ENCODE data around the gene KRT7.
A peak's percentile ranks its signal among the peaks of the same experiment; 100 is the strongest.

Gene KRT7

DNA sequence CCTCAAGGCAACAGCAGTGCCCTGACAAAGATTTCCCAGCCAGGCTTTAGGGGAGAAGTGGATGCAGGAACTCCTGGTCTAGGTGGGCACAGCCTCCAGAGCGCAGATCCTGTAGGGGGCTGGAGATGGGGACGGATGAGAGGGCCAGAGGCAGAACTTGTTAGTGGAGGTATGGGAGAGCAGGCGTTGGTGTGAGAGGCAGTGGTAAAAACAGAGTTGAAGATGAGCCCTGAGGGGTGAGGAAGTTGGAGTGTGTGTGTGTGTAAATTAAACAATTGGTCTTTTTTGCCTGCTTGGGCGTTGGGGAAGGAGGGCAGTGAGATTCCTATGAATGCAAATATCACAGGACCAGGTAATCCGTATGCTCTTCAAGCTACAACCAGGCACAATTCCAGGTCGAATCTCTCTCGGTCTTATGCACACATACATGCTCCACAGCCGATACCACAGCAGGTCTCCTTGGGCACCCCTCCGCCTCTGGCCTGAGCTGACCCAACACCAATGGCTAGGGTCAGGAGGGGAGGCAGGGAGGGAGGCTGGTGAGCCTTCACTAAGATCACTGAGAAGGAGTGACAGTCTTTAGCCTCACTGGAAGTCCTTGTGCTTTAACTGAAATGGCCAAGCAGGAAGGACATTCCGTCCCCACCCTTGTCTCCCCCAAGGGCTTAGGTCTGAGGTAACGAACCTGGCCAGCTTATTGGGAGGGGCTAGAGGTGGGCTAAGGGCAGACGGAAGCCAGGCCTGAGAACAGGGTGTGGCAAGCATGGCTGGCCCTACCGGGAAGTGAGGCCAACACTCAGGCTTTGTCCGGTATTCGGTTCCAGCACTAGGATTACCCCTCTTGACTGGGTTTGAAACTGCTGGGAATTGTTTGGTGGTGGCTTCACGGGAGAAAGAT lies 1.5 kb upstream of the KRT7 start:
- no peak for DNase-seq

DNA sequence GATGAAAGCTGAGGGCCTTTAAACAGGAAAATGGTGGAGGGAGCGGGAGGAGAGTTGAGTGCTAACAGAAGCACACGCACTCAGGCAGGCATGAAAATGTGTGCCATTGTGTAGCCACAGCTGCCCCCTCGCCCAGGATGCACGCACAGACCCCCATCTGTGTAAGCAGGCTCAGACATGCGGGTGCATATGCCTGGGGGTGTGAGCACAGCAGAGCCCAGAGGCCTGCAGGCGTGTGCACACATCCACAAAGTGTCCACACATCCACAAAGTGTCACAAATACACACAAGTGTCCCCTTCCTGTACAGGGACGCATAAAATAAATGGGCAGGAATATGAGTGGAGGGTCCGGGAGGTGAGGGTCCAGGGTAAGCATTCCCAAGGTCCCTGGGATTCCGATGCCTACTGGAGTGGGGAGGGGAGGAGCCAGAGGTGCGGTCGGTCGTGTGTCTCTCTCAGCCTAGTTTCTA lies 805 bp upstream of the KRT7 start:
- no peak for DNase-seq

DNA sequence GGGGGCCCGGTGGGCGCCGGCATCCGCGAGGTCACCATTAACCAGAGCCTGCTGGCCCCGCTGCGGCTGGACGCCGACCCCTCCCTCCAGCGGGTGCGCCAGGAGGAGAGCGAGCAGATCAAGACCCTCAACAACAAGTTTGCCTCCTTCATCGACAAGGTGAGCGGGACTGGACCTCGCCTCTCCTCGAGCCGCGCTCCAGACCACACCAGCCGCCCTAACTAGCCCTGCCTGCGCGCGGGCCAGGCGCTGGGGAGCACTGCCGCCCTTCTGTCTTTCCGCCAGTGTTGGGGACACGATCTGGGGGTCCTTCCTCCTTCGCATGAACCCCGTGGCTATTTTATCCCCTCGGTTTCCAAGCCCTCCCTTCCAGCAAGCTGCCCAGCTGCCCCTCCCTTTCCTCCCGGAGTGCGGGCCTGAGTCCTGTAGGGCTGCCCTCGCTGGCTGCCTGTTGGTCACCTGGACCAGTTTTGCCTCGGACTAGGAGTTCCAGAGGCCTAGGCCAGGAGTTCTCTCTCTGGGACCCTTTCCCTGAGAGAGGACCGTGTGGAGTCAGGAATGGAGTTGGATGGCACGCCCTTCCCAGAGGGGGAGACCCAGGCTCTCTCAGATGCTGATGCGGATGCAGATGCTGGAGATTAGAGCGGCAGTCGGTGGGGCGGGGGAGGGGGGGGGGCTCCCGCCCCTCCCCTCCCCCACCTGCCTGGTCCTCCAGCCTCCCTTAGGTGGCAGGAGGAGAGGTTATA lies 592 bp downstream of the KRT7 start:
- DNase-seq: no peak

- DNase-seq: no peak
Observed at GRCh38 chr12:52234223-52234810, 1.3 kb downstream of the KRT7 start.

GRCh38 chr12:52235001-52235764 lies 2.1 kb downstream of the KRT7 start:
- peak; percentile 34 for DNase-seq

- peak; percentile 47 for DNase-seq
Observed at GRCh38 chr12:52235822-52236361, 2.8 kb downstream of the KRT7 start.

DNA sequence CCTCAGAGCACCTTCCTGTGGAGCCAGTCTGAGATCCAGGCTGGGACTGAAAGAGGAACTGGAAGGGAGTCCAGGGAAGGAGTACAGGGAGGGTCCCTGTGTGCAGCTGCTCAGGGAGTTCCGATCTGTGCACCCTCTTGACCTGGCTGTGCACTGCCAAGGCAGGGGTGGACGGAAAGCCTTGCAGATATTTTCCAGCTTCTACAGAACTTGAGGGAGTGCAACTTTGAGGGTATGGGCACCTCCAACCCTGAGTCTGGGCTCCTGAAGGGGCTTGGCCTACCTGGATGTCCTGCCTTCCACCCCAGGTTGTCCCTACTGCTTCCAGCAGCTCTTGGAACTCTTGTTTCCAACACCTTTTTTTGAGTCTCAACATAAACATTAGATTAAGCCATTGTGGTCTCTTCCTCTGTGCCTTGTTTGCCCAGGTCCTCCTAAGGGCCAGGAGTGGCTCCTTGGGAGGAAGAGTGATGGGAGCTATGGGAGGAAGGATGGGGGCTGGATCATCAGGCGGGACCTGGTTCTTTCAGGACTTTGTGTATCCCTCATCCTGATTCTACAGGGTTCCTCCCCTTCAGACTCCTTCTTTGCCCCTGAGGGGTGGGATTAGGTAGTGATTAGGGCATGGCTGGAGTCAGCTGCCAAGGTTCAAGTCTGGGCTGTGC lies 3.5 kb downstream of the KRT7 start:
- peak; percentile 31 for DNase-seq

DNA sequence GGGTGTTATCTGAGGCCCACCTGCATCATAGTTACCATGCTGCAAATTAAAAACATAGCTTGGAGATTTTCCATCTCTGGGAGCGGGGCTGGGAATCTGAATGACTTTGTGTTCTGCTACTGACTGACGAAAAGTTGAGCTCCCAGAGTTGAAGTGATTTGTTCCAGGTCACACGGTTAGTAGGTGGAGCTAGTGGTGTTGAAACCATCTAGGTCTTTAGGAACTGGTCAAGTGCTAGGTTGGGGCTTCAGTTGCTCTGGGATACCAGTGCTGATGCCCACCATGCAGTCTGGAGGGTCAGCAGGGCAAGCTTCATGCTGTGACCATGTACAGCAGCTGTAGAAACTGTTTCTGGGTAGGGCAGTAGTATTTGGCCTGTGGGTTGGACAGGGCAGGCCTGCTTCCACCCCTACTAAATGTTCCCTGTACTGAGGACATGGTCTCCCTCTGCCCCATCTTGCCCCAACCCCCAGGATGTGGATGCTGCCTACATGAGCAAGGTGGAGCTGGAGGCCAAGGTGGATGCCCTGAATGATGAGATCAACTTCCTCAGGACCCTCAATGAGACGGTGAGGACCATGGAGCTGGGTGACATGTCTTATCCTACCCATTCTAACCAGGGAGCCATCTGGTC lies 5.3 kb downstream of the KRT7 start:
- peak; percentile 17 for DNase-seq

DNA sequence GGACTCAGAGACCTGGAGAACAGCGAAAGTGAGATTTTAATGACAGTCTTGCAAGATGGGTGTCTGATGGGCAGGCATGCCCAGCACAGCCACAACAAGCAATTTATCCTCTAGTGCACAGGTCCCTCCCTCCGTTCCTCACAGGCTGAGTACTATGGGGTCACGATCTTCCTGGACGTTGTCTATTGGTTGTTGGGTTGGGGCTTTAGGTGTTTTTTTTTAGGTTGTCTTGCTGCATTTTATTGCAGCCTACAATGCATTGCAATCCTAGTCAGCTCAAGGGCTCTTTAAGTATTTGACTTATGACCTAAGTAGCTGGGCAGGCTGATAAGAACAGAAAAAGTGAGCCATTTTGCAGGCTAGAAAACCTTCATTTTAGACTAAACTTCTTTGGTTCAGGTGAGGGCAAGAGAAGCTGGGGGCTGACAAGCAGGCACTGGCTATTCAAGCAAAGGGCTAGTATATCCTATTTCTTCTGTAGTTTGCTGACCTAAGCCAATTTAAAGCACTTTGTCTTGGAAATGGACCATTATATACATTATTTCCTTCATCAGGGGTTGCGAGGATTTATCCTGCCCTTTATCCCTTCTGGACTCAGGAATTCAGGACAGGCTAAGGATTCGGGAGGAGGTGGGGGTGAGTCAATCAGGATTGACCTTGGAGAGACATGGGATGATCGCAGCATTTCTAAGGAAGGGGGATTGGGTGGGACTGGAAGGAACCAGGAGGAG lies 6.0 kb downstream of the KRT7 start:
- peak; percentile 9 for DNase-seq

DNA sequence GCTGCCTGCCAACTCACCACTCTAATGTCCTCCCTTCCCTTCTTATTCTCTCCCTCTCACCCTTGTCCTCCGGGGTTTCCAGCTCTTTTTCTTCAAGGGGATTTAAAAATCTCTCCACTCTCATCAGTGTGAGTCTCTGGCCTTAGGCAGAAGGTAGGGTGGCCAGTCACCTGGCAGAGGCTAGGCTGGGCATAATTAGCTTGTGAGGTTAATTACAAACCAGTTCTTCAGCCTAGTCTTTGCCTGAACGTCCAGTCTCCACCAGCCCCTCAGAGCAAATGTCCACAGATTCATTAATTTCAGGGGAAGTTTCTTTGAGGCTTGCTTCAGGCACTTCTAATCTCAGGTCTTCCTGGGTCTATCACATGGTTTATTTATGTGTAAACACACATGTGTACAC lies 6.7 kb downstream of the KRT7 start:
- peak; percentile 30 for DNase-seq

- peak; percentile 14 for DNase-seq
Observed at GRCh38 chr12:52240247-52240646, 7.2 kb downstream of the KRT7 start.

DNA sequence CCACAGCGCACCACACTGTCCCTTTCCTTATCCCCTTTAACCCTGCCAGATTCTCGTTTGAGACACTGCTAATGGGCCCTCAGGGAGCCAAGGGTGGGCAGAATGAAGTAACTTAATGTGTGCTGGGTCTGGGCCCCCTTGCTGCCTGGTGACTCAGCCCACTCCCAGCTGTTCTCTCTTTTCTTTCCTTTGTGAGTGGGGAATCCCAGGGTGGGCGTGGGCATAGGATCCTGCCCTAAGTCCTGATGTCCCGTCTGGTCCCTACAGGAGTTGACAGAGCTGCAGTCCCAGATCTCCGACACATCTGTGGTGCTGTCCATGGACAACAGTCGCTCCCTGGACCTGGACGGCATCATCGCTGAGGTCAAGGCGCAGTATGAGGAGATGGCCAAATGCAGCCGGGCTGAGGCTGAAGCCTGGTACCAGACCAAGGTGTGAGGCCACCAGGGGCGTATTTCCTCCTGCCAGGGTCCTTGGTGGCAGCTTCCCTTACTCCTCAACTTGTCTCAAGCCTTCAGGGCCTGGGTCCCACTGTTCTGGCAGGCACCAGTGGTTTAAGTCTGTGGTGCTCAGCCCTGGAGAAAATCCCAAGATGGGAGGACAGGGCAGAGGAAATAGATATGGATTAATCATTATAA lies 8.3 kb downstream of the KRT7 start:
- peak; percentile 44 for DNase-seq

DNA sequence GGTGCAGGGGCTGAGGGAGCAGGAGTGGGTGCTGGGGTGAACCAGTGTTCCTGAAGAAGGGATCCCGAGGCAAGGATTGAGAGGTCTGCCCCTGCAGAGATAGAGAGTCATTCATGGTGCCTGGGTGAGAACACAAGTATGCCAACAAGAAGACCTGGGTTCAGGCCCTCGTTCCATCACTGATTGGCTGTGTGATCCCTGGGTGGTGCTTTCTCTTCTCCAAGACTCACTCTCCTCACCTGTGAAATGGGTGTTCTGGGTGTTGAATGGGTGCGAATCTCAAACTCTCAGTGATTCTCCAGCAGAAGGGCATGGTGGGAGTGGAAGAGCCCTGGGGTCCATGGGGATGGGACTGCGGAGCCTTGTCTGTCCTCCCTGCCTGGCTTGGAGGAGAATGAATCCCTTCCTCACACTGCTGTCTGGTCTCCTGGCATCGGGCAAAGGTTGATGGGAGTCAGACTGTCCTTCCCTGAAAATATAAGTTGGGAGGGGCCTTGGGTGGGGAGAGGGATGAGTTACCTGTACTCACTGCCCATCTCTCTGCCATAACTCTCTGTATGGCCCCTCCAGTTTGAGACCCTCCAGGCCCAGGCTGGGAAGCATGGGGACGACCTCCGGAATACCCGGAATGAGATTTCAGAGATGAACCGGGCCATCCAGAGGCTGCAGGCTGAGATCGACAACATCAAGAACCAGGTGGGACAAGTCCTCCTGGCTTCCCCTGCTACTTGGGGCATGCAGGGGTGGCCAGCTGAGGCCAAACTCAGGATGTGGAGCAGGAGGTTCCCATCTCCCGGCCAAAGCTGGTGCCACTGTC lies 9.6 kb downstream of the KRT7 start:
- DNase-seq: peak; percentile 54

DNA sequence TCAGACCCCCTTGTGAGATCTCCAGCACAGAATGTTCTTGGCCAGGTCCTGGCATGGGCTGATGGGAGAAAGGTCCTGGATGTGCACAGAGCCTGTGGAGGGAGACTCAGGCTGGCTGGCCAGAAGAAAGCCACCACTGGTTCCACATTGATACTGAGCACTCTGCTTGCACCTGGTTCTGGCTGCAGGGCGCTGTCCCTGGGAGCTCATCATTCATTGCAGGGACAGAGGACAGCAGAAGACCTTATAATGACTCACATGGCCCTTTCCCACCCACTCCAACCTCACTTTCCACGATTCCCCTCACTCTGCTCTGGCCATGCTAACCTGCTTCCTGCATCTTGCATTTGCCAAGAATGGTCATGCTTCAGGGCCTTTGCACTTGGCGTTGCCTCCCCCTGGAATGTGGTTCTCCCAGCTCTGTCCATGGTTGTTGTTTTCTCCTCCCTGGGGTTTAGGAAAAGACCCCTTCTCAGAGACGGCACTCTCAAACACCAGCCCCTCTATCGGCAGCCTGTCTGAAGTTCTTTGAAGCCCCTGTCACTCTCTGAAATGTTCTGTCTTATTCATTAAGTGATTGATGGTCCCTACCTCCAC lies 10.3 kb downstream of the KRT7 start:
- no peak for DNase-seq

DNA sequence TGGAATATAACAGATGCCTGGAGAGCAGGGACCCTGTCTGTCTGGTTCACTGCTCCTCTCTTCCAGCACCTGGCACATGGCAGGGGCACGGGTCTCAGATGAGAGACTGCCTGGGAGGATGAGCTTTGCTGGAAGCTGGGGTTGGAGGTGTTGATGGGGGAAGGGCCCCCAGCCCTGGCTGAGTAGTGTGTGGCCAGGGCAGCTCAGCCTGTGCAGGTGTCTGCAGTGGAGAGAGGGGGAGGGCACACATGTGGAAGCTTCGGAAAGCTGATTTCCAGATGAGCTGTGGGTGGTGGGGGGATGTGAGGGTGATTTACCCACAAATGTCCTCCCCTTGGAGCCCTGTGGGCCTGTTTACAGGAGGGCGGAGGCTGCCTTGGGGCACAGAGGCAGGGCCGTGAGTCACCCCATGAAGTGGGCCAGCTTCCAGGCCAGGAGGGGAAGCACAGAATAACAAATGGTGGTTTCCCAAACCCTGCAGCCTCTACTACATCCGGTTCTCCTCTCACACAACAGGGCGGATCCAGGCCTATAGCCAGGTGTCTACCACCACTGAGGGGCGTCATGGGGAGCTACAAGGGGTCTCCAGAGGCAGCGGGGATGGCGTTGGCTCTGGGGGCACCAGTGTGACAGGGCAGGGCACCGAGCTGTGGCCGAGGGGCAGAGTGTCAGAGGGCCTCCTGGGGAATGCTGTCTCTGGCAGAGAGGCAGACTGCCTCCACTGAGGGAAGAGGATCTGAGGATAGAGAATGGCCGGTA lies 11.0 kb downstream of the KRT7 start:
- DNase-seq: peak; percentile 87

DNA sequence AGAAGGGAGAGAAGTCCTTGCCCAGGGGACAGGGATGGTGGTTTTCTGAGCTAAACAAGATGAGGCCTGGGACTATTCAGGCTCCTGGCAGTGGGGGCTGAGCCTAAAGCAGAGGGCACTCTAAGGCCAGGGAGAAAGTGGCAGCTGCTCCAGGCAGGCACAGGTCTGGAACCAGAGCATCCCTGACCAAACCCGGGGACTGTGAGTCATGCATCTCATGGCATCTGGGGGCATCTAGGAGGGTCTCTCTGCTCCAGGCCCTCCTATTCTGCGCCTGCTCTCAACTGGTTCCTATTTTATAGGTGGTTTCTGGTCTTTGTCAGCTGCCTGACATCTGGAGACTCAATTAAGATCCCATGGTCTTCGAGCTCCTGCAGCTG lies 11.6 kb downstream of the KRT7 start:
- peak; percentile 61 for DNase-seq

DNA sequence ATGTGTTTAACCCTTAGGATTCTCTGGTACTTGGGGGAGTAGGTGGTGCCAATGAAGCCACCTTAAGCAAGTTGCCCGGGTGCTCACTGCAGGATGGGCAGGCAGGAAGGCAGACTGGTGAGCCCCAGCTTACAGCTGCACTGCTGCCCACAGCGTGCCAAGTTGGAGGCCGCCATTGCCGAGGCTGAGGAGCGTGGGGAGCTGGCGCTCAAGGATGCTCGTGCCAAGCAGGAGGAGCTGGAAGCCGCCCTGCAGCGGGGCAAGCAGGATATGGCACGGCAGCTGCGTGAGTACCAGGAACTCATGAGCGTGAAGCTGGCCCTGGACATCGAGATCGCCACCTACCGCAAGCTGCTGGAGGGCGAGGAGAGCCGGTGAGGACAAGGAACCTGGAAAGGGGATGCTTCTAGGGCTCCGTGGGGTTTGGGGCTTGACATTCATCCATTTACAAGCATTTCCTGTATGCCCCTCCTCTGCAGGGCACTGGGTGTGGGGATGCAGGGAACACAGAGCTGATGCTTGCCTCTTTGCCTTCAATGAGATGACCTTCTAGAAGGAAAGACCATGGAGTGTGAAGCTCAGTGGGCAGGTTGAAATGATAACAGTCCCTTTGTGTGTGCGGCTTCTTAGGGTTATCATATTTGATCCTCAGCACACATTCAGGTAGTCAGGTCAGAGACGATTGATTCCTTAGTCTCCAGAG lies 12.4 kb downstream of the KRT7 start:
- peak; percentile 50 for DNase-seq
